ENCODE measurements around the gene ELAVL1. TPM values are rescaled to one million over a fixed set of nuclear protein-coding genes. Genes with fewer than 3 reads are reported as not detected.

ELAVL1 gene
- total and polyA plus RNA-seq, 2 of the 13 experiments (the other 11 are each of a cell fraction or from before 2014, with no cell fraction given) = 27.9 to 38.4 TPM

DNA sequence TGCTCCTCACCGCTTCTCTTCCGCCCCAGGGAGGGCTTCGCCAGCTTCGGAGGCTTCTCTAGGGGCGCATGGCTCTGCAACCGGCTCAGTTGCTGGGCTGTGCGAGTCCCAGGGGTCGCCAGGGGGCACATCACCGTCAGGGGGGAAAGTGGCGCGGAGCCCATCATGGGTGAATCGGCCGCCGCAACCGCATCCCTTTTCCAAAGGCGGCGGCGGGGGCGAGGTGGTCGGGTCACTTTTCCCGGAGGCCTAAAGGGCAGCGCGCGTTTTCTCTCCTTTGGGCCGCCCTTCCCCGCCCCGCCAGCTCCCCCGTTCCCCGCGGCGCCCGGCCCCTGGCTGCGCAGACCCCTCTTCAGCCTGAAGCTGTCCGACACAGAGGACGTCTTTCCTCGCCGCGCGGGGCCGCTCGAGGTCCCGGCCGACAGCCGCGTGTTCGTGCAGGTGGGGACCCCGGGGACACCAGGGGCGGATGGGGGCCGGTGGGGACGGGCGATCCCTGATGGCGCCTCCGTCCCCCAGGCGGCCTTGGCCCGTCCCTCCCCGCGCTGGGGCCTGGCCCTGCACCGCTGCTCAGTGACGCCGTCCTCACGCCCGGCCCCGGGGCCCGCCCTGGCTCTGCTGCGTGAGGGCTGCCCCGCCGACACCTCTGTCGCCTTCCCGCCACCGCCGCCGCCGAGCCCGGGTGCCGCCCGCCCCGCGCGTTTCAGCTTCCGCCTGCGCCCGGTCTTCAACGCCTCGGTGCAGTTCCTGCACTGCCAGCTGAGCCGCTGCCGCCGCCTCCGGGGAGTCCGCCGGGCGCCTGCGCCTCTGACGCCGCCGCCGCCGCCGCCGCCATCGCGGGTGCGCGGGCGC lies 89.1 kb downstream of the ELAVL1 start (continued):
- TF ChIP-seq, protein P1, sequence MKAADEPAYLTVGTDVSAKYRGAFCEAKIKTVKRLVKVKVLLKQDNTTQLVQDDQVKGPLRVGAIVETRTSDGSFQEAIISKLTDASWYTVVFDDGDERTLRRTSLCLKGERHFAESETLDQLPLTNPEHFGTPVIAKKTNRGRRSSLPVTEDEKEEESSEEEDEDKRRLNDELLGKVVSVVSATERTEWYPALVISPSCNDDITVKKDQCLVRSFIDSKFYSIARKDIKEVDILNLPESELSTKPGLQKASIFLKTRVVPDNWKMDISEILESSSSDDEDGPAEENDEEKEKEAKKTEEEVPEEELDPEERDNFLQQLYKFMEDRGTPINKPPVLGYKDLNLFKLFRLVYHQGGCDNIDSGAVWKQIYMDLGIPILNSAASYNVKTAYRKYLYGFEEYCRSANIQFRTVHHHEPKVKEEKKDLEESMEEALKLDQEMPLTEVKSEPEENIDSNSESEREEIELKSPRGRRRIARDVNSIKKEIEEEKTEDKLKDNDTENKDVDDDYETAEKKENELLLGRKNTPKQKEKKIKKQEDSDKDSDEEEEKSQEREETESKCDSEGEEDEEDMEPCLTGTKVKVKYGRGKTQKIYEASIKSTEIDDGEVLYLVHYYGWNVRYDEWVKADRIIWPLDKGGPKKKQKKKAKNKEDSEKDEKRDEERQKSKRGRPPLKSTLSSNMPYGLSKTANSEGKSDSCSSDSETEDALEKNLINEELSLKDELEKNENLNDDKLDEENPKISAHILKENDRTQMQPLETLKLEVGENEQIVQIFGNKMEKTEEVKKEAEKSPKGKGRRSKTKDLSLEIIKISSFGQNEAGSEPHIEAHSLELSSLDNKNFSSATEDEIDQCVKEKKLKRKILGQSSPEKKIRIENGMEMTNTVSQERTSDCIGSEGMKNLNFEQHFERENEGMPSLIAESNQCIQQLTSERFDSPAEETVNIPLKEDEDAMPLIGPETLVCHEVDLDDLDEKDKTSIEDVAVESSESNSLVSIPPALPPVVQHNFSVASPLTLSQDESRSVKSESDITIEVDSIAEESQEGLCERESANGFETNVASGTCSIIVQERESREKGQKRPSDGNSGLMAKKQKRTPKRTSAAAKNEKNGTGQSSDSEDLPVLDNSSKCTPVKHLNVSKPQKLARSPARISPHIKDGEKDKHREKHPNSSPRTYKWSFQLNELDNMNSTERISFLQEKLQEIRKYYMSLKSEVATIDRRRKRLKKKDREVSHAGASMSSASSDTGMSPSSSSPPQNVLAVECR (CRISPR knock-in tag; IDR thresholded peaks at IDR 0.05; ENCODE audit: borderline replicate concordance) = peak; percentile 43; the same call in 1 of the 2 replicates
- TF ChIP-seq GABPB1 (CRISPR knock-in tag; IDR thresholded peaks at IDR 0.05) (peak; percentile 51; the same call in 1 of the 2 replicates), ZNF10 (CRISPR knock-in tag; IDR thresholded peaks at IDR 0.05; ENCODE audit: borderline replicate concordance, low read depth) (no peak), ARHGAP35 (CRISPR knock-in tag; IDR thresholded peaks at IDR 0.05; ENCODE audit: borderline replicate concordance) (no peak), ZNF121 (CRISPR knock-in tag; IDR thresholded peaks at IDR 0.05) (no peak), SMC3 (IDR thresholded peaks at IDR 0.05; ENCODE audit: low read length) (no peak), RAD51 (IDR thresholded peaks at IDR 0.05; ENCODE audit: borderline replicate concordance) (no peak), THAP11 (CRISPR knock-in tag; IDR thresholded peaks at IDR 0.05) (no peak), NR1H2 (CRISPR knock-in tag; IDR thresholded peaks at IDR 0.05; ENCODE audit: borderline replicate concordance, low read depth) (no peak), ZBTB7A (CRISPR knock-in tag; IDR thresholded peaks at IDR 0.05) (peak; percentile 62; the same call in 1 of the 2 replicates), ZNF30 (CRISPR knock-in tag; IDR thresholded peaks at IDR 0.05) (no peak), RNF2 (conservative IDR thresholded peaks at IDR 0.05; ENCODE audit: low read depth) (peak; percentile 73; the same call in 1 of the 2 replicates), LCORL (IDR thresholded peaks at IDR 0.05) (no peak), LCORL (CRISPR knock-in tag; IDR thresholded peaks at IDR 0.05) (no peak), ZNF652 (CRISPR knock-in tag; IDR thresholded peaks at IDR 0.05; ENCODE audit: borderline replicate concordance, low read depth) (no peak), STAG1 (CRISPR knock-in tag; IDR thresholded peaks at IDR 0.05) (no peak), RARA (CRISPR knock-in tag; IDR thresholded peaks at IDR 0.05) (no peak), ZBTB20 (CRISPR knock-in tag; IDR thresholded peaks at IDR 0.05; ENCODE audit: borderline replicate concordance, low read depth) (no peak)
- TF ChIP-seq, protein P2, sequence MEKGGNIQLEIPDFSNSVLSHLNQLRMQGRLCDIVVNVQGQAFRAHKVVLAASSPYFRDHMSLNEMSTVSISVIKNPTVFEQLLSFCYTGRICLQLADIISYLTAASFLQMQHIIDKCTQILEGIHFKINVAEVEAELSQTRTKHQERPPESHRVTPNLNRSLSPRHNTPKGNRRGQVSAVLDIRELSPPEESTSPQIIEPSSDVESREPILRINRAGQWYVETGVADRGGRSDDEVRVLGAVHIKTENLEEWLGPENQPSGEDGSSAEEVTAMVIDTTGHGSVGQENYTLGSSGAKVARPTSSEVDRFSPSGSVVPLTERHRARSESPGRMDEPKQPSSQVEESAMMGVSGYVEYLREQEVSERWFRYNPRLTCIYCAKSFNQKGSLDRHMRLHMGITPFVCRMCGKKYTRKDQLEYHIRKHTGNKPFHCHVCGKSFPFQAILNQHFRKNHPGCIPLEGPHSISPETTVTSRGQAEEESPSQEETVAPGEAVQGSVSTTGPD (CRISPR knock-in tag; IDR thresholded peaks at IDR 0.05) = no peak
- TF ChIP-seq, protein P3, sequence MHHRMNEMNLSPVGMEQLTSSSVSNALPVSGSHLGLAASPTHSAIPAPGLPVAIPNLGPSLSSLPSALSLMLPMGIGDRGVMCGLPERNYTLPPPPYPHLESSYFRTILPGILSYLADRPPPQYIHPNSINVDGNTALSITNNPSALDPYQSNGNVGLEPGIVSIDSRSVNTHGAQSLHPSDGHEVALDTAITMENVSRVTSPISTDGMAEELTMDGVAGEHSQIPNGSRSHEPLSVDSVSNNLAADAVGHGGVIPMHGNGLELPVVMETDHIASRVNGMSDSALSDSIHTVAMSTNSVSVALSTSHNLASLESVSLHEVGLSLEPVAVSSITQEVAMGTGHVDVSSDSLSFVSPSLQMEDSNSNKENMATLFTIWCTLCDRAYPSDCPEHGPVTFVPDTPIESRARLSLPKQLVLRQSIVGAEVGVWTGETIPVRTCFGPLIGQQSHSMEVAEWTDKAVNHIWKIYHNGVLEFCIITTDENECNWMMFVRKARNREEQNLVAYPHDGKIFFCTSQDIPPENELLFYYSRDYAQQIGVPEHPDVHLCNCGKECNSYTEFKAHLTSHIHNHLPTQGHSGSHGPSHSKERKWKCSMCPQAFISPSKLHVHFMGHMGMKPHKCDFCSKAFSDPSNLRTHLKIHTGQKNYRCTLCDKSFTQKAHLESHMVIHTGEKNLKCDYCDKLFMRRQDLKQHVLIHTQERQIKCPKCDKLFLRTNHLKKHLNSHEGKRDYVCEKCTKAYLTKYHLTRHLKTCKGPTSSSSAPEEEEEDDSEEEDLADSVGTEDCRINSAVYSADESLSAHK (CRISPR knock-in tag; IDR thresholded peaks at IDR 0.05; ENCODE audit: borderline replicate concordance) = no peak
- TF ChIP-seq, protein P4, sequence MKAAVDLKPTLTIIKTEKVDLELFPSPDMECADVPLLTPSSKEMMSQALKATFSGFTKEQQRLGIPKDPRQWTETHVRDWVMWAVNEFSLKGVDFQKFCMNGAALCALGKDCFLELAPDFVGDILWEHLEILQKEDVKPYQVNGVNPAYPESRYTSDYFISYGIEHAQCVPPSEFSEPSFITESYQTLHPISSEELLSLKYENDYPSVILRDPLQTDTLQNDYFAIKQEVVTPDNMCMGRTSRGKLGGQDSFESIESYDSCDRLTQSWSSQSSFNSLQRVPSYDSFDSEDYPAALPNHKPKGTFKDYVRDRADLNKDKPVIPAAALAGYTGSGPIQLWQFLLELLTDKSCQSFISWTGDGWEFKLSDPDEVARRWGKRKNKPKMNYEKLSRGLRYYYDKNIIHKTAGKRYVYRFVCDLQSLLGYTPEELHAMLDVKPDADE (CRISPR knock-in tag; IDR thresholded peaks at IDR 0.05) = no peak
